Stomach (tissue), 9 donors: ENCODE data around the gene PRR16. TPM values are rescaled to one million over a fixed set of nuclear protein-coding genes. Genes with fewer than 3 reads are reported as not detected.

Source experiments
- DNase-seq, 2 donors: peaks; one replicate each; pipeline versions ENCODE4 v3.0.0 to v3.0.0-alpha.2; 2013 to 2019
- H3K27ac ChIP-seq, 5 donors: fragments of 200-600 bp in 4 of 5; sonication (generic) in 4 of 5; one replicate each; pipeline ENCODE4 v1.5.1; 2013 to 2019; ENCODE audit warnings: mild to moderate bottlenecking in 1 of 5, moderate library complexity in 1 of 5
- H3K27me3 ChIP-seq, 3 donors: fragments of 200-600 bp; sonication (generic); one replicate each; pipeline ENCODE4 v1.5.1; 2017 to 2019; ENCODE audit warnings: mixed run types in 1 of 3
- H3K36me3 ChIP-seq, 4 donors: fragments of 200-600 bp; sonication (generic); 1 replicate in 3 of 4; 2 replicates in 1 of 4; pipeline ENCODE4 v1.5.1; 2016 to 2019
- H3K4me1 ChIP-seq, 4 donors: fragments of 200-600 bp; sonication (generic); one replicate each; pipeline ENCODE4 v1.5.1; 2016 to 2019
- H3K4me3 ChIP-seq, 4 donors: fragments of 200-600 bp; sonication (generic) in 3 of 4; one replicate each; pipeline ENCODE4 v1.5.1; 2016 to 2019; ENCODE audit warnings: mild to moderate bottlenecking in 1 of 4
- H3K9me3 ChIP-seq, 4 donors: fragments of 200-600 bp; sonication (generic); one replicate each; pipeline ENCODE4 v1.5.1; 2016 to 2019
- EP300 ChIP-seq: sonication (generic); formaldehyde crosslinking; IDR thresholded peaks from one replicate; pipeline ENCODE4 v1.6.1; 2017; ENCODE audit warnings: antibody characterized with exemption
- POLR2A ChIP-seq, 4 donors: fragments of 450-650 bp; IDR thresholded peaks; one replicate each; pipeline ENCODE4 v1.6.1; 2016; ENCODE audit warnings: antibody characterized with exemption in 4 of 4, control low read depth in 2 of 4, mild to moderate bottlenecking in 1 of 4, moderate library complexity in 1 of 4
- POLR2AphosphoS5 ChIP-seq, 3 donors: sonication (generic); formaldehyde crosslinking; IDR thresholded peaks; one replicate each; pipeline ENCODE4 v1.6.1; 2016; ENCODE audit warnings: antibody characterized with exemption in 3 of 3
- WGBS, 5 donors: extraction: QIAGEN DNeasy Blood & Tissue Kit in 3 of 5; methylation state at CpG; one replicate each; pipeline versions ENCODE4 v1.1.5 to v1.1.7; 2013 to 2018; 5-methylcytosine and 5-hydroxymethylcytosine counted together
- intact Hi-C: fragments of 100-400 bp; cut with DNase I; formaldehyde crosslinking; loops from one replicate; pipeline ENCODE4 v1.15.1; 2023; ENCODE audit warnings: low total_unique reads
- polyA plus RNA-seq, 3 donors: library from polyadenylated mRNA; stranded (reverse); fragments of 200-250 nt; gene quantifications; one replicate each; pipeline ENCODE4 v1.2.3, GENCODE V29; 2013
- total RNA-seq, 5 donors: library from RNA; depleted of rRNA; stranded (reverse); fragments of >200 nt; gene quantifications; one replicate each; pipeline versions ENCODE4 v1.1.0 to v1.2.3, GENCODE V29; 2014 to 2016
- TF ChIP-seq, protein P1 (sequence below), 7 experiments: fragments of 450-650 bp in 4 of 7; fragments of 200-600 bp in 3 of 7; sonication (generic) in 3 of 7; IDR thresholded peaks; one replicate each; pipeline ENCODE4 v1.5.1; 2016 to 2019; ENCODE audit warnings: antibody characterized with exemption in 7 of 7, control low read depth in 2 of 7, mild to moderate bottlenecking in 1 of 7
- donor health status: healthy with polysubstance abuse.
- donor health status: Bipolar disorder and iron deficiency.
- donor health status: healthy.

The PRR16 gene
- total and polyA plus RNA-seq, 8 donors, result 1.3 to 40.8 (median 8.1) TPM

DNA sequence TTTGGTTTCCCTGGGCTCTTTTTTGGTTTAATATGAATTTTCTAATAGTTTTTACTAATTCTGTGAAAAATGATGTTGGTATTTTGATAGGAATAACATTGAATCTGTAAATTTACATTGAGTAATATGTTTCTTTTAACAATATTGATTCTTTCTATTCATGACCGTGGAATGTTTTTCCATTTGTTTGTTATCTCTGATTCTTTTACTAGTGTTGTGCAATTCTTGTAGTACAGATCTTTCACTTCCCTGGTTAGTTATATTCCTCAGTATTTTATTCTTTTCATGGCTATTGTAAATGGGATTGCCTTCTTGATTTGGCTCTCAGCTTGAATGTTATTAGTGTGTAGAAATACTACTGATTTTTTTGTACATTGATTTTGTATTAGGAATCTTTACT is 137.9 kb downstream of the PRR16 start:
- no peaks in the 10 kb centered on the region for H3K36me3 ChIP-seq
- no peaks in the 10 kb centered on the region for H3K27me3 ChIP-seq
- TF ChIP-seq EP300 (no peak), POLR2AphosphoS5 (IDR thresholded peaks at IDR 0.05) (no peak)
- H3K9me3 ChIP-seq, result peaks cover 0 to 10% (median 2%) of the 10 kb centered on the region in 4 donors
- no peak for DNase-seq
- intact Hi-C loops, result no loop called here
- no peaks in the 10 kb centered on the region for H3K4me1 ChIP-seq
- WGBS, 5 donors, result 70 to 85% (median 83%) methylated on average over 1 of the region's 1 CpG
- no peak overlapping the region for H3K27ac ChIP-seq
- H3K4me3 ChIP-seq, result no peak overlapping the region

DNA sequence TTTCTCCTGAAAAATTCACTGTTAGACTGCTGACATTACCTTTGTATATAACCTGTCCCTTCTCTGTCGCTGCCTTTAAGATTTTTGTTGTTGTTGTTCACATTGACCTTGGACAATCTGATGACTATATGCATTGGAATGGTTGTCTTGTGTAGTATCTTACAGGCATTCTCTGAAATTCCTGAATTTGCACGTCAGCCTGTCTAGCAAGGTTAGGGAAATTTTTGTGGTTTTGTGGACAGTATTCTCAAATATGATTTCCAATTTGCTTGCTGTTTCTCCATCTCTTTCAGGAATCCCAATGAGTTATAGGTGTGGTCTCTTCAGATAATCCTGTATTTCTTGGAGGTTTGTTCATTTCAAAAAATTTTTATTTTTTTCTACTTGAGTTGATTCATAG is 140.8 kb downstream of the PRR16 start:
- intact Hi-C loops, result no loop called here
- Histone ChIP-seq H3K4me1 (no peaks in the 10 kb centered on the region), H3K27ac (no peak overlapping the region), H3K36me3 (no peaks in the 10 kb centered on the region), H3K27me3 (no peaks in the 10 kb centered on the region), H3K9me3 (peaks cover 0 to 10% (median 2%) of the 10 kb centered on the region in 4 donors), H3K4me3 (no peak overlapping the region)
- TF ChIP-seq POLR2A (IDR thresholded peaks at IDR 0.05), result no peak
- no peak for TF ChIP-seq EP300
- TF ChIP-seq, protein P1, sequence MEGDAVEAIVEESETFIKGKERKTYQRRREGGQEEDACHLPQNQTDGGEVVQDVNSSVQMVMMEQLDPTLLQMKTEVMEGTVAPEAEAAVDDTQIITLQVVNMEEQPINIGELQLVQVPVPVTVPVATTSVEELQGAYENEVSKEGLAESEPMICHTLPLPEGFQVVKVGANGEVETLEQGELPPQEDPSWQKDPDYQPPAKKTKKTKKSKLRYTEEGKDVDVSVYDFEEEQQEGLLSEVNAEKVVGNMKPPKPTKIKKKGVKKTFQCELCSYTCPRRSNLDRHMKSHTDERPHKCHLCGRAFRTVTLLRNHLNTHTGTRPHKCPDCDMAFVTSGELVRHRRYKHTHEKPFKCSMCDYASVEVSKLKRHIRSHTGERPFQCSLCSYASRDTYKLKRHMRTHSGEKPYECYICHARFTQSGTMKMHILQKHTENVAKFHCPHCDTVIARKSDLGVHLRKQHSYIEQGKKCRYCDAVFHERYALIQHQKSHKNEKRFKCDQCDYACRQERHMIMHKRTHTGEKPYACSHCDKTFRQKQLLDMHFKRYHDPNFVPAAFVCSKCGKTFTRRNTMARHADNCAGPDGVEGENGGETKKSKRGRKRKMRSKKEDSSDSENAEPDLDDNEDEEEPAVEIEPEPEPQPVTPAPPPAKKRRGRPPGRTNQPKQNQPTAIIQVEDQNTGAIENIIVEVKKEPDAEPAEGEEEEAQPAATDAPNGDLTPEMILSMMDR (IDR thresholded peaks at IDR 0.05), result no peak
- TF ChIP-seq POLR2AphosphoS5 (IDR thresholded peaks at IDR 0.05), result no peak
- WGBS, 5 donors, result 72 to 89% (median 79%) methylated on average over 2 of the region's 2 CpGs
- DNase-seq, result no peak

DNA sequence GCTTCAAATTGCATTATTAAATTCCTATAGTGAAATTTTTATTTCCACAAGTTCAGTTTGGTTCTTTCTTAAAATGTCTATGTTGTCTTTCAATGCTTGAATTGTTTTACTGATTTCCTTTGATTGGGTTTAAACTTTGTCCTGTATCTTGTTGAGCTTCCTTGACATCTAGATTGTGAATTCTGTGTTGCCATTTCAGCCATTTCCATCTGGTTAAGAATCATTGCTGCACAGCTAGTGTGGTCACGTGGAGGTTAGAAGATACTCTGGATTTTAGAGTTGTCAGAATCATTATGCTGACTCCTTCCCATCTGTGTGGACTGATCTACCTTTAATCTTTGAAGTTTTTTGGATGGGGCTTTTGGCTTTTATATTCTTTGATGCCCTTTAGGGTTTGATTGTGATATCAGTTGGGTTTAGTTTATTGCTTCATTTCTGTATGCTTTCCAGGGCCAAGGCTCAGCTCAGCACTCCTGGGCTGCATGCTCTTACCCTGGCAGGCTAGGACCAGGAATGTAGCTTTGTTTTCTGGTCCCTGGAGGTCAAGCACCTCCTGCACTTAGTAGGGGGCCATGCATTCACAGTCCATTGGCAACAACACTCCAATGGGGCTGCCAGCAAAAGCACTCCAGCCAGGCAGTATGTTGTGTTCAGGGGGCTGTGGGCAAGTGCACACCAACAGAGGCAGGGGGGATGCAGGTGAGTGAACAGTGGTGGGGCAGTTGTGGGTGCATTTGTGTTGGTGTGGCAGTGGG is 141.4 kb downstream of the PRR16 start:
- no peaks in the 10 kb centered on the region for H3K36me3 ChIP-seq
- no peak overlapping the region for H3K27ac ChIP-seq
- peaks cover 0 to 10% (median 2%) of the 10 kb centered on the region in 4 donors for H3K9me3 ChIP-seq
- no peaks in the 10 kb centered on the region for H3K27me3 ChIP-seq
- no peak for DNase-seq
- H3K4me3 ChIP-seq, result no peak overlapping the region
- no peak for TF ChIP-seq POLR2AphosphoS5 (IDR thresholded peaks at IDR 0.05)
- H3K4me1 ChIP-seq, result no peaks in the 10 kb centered on the region
- WGBS, 5 donors, result 59 to 83% (median 68%) methylated on average over 1 of the region's 1 CpG
- intact Hi-C loops, result no loop called here

DNA sequence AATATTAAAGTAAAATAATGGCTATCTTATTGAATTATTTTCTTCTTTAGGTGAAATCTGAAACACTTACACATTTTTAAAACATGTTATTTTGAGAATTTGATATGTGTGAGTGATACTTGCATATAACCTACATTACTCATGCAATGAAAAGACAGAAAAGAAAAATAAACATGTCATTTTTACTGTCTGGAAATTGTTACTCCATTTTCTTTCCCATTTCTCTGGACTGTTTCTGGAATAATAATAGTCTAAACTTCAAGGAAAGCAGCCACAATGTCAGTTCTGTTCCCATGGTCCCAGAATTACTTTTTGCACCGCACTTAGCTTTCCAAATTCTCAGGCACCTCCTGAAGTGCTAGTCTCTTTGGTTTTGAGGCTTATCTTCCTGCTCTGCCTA is 145.5 kb downstream of the PRR16 start:
- WGBS, 5 donors, result 81 to 90% (median 88%) methylated on average over 1 of the region's 1 CpG
- H3K9me3 ChIP-seq, result peaks cover 0 to 4% (median 0%) of the 10 kb centered on the region in 4 donors
- no peaks in the 10 kb centered on the region for H3K4me1 ChIP-seq
- no peaks in the 10 kb centered on the region for H3K36me3 ChIP-seq
- H3K27me3 ChIP-seq, result no peaks in the 10 kb centered on the region
- intact Hi-C loops, result no loop called here
- no peak for DNase-seq
- no peak overlapping the region for H3K27ac ChIP-seq
- TF ChIP-seq EP300 (no peak), POLR2AphosphoS5 (IDR thresholded peaks at IDR 0.05) (no peak), POLR2A (IDR thresholded peaks at IDR 0.05) (no peak)
- TF ChIP-seq, protein P1 (IDR thresholded peaks at IDR 0.05), result no peak
- H3K4me3 ChIP-seq, result no peak overlapping the region

DNA sequence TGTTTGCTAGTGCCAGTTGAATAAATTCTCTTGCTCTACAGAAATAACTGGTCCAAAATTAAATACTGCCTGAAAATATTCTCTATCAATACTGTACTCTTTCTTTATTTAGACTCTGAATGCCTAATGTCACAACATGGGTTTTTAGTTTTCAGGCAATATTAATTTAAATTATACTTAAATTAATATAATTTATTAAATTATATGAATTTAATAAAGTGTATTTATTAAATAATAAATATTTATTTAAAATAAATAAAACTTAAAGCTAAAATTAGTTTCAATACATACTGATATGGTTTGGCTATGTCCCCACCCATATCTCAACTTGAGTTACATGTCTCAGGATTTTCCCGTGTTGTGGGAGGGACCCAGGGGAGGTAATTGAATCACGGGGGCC is 146.0 kb downstream of the PRR16 start:
- H3K36me3 ChIP-seq, result no peaks in the 10 kb centered on the region
- TF ChIP-seq EP300 (no peak), POLR2A (IDR thresholded peaks at IDR 0.05) (no peak)
- no peak overlapping the region for H3K27ac ChIP-seq
- intact Hi-C loops, result no loop called here
- no peak for DNase-seq
- no peaks in the 10 kb centered on the region for H3K27me3 ChIP-seq
- H3K4me1 ChIP-seq, result no peaks in the 10 kb centered on the region
- peaks cover 0 to 4% (median 0%) of the 10 kb centered on the region in 4 donors for H3K9me3 ChIP-seq
- H3K4me3 ChIP-seq, result no peak overlapping the region
- 82 to 91% (median 88%) methylated on average over 2 of the region's 2 CpGs for WGBS, 5 donors

DNA sequence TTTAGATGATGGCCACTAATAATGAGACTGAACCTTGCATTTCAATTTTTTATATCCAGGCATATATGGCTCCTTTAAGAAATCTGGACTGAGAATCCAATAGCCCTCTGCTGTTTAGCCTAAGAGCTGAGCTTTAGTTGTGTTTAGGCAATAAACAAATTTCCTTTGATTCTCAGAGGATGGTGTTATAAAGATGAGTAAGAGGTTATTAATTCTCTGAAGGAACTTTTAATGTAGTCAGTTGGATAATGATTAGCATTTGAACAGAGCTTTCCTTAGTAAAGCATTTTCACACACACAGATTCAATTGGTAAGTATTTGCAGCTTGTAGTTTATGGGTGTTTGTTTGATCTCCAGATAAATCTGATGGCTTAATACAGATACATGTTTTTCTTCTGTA is 149.6 kb downstream of the PRR16 start:
- peaks cover 0 to 4% (median 0%) of the 10 kb centered on the region in 4 donors for H3K9me3 ChIP-seq

More for the DNA sequence above, 149.6 kb downstream of the PRR16 start:
- Histone ChIP-seq H3K4me3 (no peak overlapping the region), H3K27ac (no peak overlapping the region), H3K4me1 (no peaks in the 10 kb centered on the region), H3K27me3 (no peaks in the 10 kb centered on the region), H3K36me3 (no peaks in the 10 kb centered on the region)
- TF ChIP-seq POLR2AphosphoS5 (IDR thresholded peaks at IDR 0.05), result no peak
- TF ChIP-seq EP300, result no peak
- no peak for TF ChIP-seq POLR2A (IDR thresholded peaks at IDR 0.05)
- TF ChIP-seq, protein P1 (IDR thresholded peaks at IDR 0.05), result no peak
- no peak for DNase-seq
- intact Hi-C loops, result no loop called here
